Measurements from ENCODE around the gene ZNF346.

DNA sequence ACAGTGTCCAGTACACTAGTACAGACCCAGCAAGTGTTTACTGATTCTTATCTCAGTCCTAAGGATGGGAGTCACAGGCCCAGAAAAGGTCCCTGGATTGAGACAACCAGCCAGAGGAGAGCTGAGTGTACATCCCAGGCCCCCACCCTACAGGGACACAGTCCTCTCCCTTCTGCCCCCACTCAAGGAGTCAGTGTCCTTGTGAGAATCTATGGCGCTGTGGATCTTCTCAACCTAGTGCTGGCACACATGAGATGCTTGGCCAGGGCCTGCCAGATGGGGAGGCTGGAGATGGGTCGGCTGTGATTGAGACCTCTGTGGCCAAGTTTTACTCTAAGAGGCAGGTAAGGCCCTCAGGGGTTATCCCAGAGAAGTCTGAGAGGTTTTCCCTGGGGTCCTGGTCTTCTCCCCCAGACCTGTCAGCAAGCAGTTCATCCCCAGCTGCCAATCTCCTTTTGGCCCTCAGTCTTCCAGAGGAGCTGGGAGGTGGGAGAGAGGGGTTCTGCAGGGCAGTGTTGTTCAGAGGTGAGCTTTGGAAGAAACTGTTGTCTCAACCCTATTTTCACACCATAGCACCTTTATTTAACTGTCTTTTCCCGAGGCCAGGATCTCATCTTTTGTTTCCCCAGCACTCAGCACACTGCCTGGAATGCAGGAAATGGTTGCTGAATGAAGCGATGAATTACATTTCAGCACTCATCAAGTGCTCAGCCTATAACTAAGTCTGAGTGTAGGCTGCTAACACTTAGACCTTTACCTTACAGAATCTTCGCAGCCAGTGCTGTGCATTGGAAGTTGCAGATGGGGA lies 107.9 kb downstream of the ZNF346 start:
- no peak for TF ChIP-seq POLR2A (IDR thresholded peaks at IDR 0.05; ENCODE audit: low read length)
- TF ChIP-seq GATA1 (IDR thresholded peaks at IDR 0.05; ENCODE audit: low read depth, low read length) = no peak
